HEK293 (cell line): ENCODE data around the gene CUTC.

Experiments used
- CTCF ChIA-PET: fragments of 350-600 bp; formaldehyde crosslinking; extraction: SDS; loops from one replicate; lab custom pipeline; 2021; ENCODE audit warnings: antibody characterized with exemption; lab: Yijun Ruan, JAX
- POLR2A ChIA-PET: fragments of 300-600 bp; formaldehyde crosslinking; extraction: SDS; loops from one replicate; lab custom pipeline; 2020; ENCODE audit warnings: antibody characterized with exemption, inconsistent platforms; lab: Yijun Ruan, JAX
- H3K27ac ChIP-seq: fragments of 200-500 bp; sonication (Bioruptor generic); 2 replicates; pipeline ENCODE4 v1.5.1; 2014; ENCODE audit warnings: low read depth, low read length, control low read depth, inconsistent platforms; ENCODE audit errors: extremely low read depth
- H3K36me3 ChIP-seq, 2 experiments: fragments of 200-500 bp in 1 of 2; sonication (Bioruptor generic) in 1 of 2; 1 replicate in 1 of 2; 2 replicates in 1 of 2; pipeline ENCODE4 v1.5.1; 2014 to 2017; ENCODE audit warnings: inconsistent platforms in 2 of 2, low read length in 2 of 2; ENCODE audit not compliant: control insufficient read depth in 2 of 2, insufficient read depth in 1 of 2
- H3K4me1 ChIP-seq: fragments of 200-500 bp; sonication (Bioruptor generic); 2 replicates; pipeline ENCODE4 v1.5.1; 2014; ENCODE audit warnings: mild to moderate bottlenecking, low read length, inconsistent platforms; ENCODE audit not compliant: control insufficient read depth, insufficient read depth
- H3K4me3 ChIP-seq: 2 replicates; pipeline ENCODE4 v1.5.1; 2011; ENCODE audit warnings: low read depth, mild to moderate bottlenecking, control low read depth, low read length, moderate library complexity
- H3K9me3 ChIP-seq: fragments of 200-500 bp; sonication (Bioruptor generic); 2 replicates; pipeline ENCODE4 v1.5.1; 2014; ENCODE audit warnings: low read depth, low read length, inconsistent platforms; ENCODE audit not compliant: control insufficient read depth, insufficient read depth
- BCL11B ChIP-seq: fragments of 450-650 bp; formaldehyde crosslinking; IDR thresholded peaks from 2 replicates; pipeline ENCODE4 v1.5.1; 2016; ENCODE audit warnings: low read depth, missing biosample characterization, missing genetic modification characterization
- KLF1 ChIP-seq: fragments of 450-650 bp; formaldehyde crosslinking; IDR thresholded peaks from 2 replicates; pipeline ENCODE4 v1.5.1; 2016; ENCODE audit warnings: missing biosample characterization, missing genetic modification characterization
- KLF10 ChIP-seq: fragments of 450-650 bp; IDR thresholded peaks from 2 replicates; pipeline ENCODE4 v1.5.1; 2018; ENCODE audit warnings: missing biosample characterization, mild to moderate bottlenecking, missing genetic modification characterization
- SETDB1 ChIP-seq: IDR thresholded peaks from one replicate; pipeline ENCODE4 v1.6.1; 2017; ENCODE audit warnings: mild to moderate bottlenecking, low read length, moderate library complexity, mixed read lengths; ENCODE audit not compliant: insufficient read length
- SP2 ChIP-seq: fragments of 450-650 bp; formaldehyde crosslinking; IDR thresholded peaks from 2 replicates; pipeline ENCODE4 v1.5.1; 2016; ENCODE audit warnings: missing biosample characterization, missing genetic modification characterization
- TCF7L2 ChIP-seq: IDR thresholded peaks from 2 replicates; pipeline ENCODE4 v1.6.1; 2011; ENCODE audit warnings: low read depth, mild to moderate bottlenecking, inconsistent platforms, low read length, moderate library complexity, borderline replicate concordance
- ZBTB20 ChIP-seq: fragments of 450-650 bp; formaldehyde crosslinking; IDR thresholded peaks from 2 replicates; pipeline ENCODE4 v1.5.1; 2016; ENCODE audit warnings: missing biosample characterization, missing genetic modification characterization
- ZEB2 ChIP-seq: fragments of 450-650 bp; formaldehyde crosslinking; IDR thresholded peaks from 2 replicates; pipeline ENCODE4 v1.5.1; 2016; ENCODE audit warnings: missing biosample characterization, missing genetic modification characterization
- ZNF133 ChIP-seq: fragments of 450-650 bp; formaldehyde crosslinking; IDR thresholded peaks from 2 replicates; pipeline ENCODE4 v1.5.1; 2016; ENCODE audit warnings: missing biosample characterization, missing genetic modification characterization
- ZNF174 ChIP-seq: fragments of 450-650 bp; formaldehyde crosslinking; IDR thresholded peaks from 2 replicates; pipeline ENCODE4 v1.5.0; 2017; ENCODE audit warnings: missing biosample characterization, mild to moderate bottlenecking, missing genetic modification characterization
- ZNF391 ChIP-seq: fragments of 450-650 bp; formaldehyde crosslinking; IDR thresholded peaks from 2 replicates; pipeline ENCODE4 v1.5.1; 2016; ENCODE audit warnings: low read depth, missing biosample characterization, missing genetic modification characterization, borderline replicate concordance
- ZNF561 ChIP-seq: fragments of 450-650 bp; IDR thresholded peaks from 2 replicates; pipeline ENCODE4 v1.5.1; 2018; ENCODE audit warnings: missing biosample characterization, missing genetic modification characterization, borderline replicate concordance
- ZNF626 ChIP-seq: fragments of 450-650 bp; sonication (Bioruptor Pico); formaldehyde crosslinking; IDR thresholded peaks from 2 replicates; pipeline ENCODE4 v1.5.1; 2018; ENCODE audit warnings: missing biosample characterization, missing genetic modification characterization, inconsistent platforms
- ZNF707 ChIP-seq: fragments of 450-650 bp; formaldehyde crosslinking; IDR thresholded peaks from 2 replicates; pipeline ENCODE4 v1.5.1; 2016; ENCODE audit warnings: missing biosample characterization, missing genetic modification characterization
- TF ChIP-seq, protein P1 (sequence below): fragments of 450-650 bp; formaldehyde crosslinking; IDR thresholded peaks from 2 replicates; pipeline ENCODE4 v1.5.1; 2016; ENCODE audit warnings: missing biosample characterization, missing genetic modification characterization
- TF ChIP-seq, protein P2 (sequence below): sonication (generic); formaldehyde crosslinking; IDR thresholded peaks from 2 replicates; pipeline ENCODE4 v1.8.1; 2022; ENCODE audit warnings: mild to moderate bottlenecking, moderate library complexity, missing genetic modification reagents
- TF ChIP-seq, protein P3 (sequence below): fragments of 450-650 bp; formaldehyde crosslinking; IDR thresholded peaks from 2 replicates; pipeline ENCODE4 v1.5.1; 2017; ENCODE audit warnings: missing biosample characterization, mild to moderate bottlenecking, missing genetic modification characterization, moderate library complexity
- TF ChIP-seq, protein P4 (sequence below): IDR thresholded peaks from 2 replicates; pipeline ENCODE4 v1.6.1; 2011; ENCODE audit warnings: mild to moderate bottlenecking, low read depth, low read length, borderline replicate concordance
- TF ChIP-seq, protein P5 (sequence below): fragments of 450-650 bp; formaldehyde crosslinking; IDR thresholded peaks from 2 replicates; pipeline ENCODE4 v1.5.1; 2016; ENCODE audit warnings: missing biosample characterization, missing genetic modification characterization
- TF ChIP-seq, protein P6 (sequence below): fragments of 450-650 bp; formaldehyde crosslinking; IDR thresholded peaks from 2 replicates; pipeline ENCODE4 v1.5.1; 2017; ENCODE audit warnings: missing biosample characterization, missing genetic modification characterization

Gene CUTC, protein sequence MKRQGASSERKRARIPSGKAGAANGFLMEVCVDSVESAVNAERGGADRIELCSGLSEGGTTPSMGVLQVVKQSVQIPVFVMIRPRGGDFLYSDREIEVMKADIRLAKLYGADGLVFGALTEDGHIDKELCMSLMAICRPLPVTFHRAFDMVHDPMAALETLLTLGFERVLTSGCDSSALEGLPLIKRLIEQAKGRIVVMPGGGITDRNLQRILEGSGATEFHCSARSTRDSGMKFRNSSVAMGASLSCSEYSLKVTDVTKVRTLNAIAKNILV

DNA sequence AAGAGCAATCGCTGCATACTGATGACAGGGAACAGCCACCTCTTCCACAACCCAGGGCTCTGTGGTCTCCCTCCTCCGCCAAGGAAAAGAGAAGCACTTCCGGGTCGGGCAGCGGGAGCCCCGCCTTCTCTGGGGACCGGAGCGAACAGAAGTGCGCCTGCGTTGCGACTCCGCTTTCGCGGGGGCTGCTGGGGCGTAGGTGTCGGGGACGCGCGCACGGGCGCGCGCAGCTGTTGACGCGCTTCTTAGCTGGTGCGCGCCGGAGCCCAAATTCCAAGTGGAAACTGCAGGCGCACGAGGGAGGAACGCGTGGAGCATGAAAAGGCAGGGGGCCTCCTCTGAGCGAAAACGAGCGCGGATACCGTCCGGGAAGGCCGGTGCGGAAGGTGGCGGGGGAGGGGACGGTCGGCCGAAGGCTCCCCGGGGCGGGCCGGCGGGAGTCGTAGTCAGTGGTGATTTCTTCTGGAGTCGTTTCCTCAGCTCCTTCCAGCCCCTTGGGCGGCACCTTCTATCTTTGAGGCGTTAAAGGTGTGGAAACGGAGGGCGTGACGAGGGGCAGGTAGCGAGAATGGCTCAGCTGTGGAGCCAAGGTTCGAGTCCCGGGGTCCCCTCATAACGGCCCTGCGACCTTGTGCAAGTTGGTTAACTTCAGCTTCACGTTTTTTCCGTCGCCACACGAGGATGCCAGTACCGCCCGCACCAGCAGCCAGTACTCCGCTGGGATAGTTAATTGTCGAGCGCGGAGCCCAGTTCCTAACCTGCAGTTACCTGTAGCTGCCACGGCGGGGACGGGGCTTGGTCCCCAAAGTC is at the start of gene CUTC, which contains the start of gene COX15:
TSS of gene CUTC (plus strand) at position 202 of the 810 bp plus-strand sequence. CDS start at position 317, 115 bp downstream.
TSS of gene COX15 (minus strand) at position 95 of the 810 bp plus-strand sequence. CDS start at position 17, 78 bp downstream.
- POLR2A ChIA-PET, result interaction anchor here (0.9 to 2.7 kb wide), 15 partner anchors 8 to 302 kb away, joined by 3 to 13 read pairs (median 3); partner anchors contain the start of genes ENTPD7, GOT1 and SLC25A28
- peak within 1 kb of the TSS; percentile 61 for H3K27ac ChIP-seq
- CTCF ChIA-PET, result interaction anchor here (0.6 to 1.9 kb wide), 13 partner anchors 9 to 329 kb away, joined by 3 to 9 read pairs (median 4); partner anchors contain the start of genes DNMBP and ENTPD7
- H3K36me3 ChIP-seq, result peaks cover 19 to 42% of the 10 kb centered on the region in 2 experiments
- H3K9me3 ChIP-seq, result no peaks in the 10 kb centered on the region
- peak within 1 kb of the TSS; percentile 99 for H3K4me3 ChIP-seq
- no peaks in the 10 kb centered on the region for H3K4me1 ChIP-seq
- TF ChIP-seq, protein P1, sequence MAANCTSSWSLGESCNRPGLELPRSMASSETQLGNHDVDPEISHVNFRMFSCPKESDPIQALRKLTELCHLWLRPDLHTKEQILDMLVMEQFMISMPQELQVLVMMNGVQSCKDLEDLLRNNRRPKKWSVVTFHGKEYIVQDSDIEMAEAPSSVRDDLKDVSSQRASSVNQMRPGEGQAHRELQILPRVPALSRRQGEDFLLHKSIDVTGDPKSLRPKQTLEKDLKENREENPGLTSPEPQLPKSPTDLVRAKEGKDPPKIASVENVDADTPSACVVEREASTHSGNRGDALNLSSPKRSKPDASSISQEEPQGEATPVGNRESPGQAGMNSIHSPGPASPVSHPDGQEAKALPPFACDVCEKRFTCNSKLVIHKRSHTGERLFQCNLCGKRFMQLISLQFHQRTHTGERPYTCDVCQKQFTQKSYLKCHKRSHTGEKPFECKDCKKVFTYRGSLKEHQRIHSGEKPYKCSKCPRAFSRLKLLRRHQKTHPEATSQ (tag by site-specific recombination), result no peak
- TF ChIP-seq, protein P2, sequence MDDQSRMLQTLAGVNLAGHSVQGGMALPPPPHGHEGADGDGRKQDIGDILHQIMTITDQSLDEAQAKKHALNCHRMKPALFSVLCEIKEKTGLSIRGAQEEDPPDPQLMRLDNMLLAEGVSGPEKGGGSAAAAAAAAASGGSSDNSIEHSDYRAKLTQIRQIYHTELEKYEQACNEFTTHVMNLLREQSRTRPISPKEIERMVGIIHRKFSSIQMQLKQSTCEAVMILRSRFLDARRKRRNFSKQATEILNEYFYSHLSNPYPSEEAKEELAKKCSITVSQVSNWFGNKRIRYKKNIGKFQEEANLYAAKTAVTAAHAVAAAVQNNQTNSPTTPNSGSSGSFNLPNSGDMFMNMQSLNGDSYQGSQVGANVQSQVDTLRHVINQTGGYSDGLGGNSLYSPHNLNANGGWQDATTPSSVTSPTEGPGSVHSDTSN (CRISPR knock-in tag), result peak; percentile 61; the same call in 1 of the 2 replicates
- TF ChIP-seq KLF10 (tag by site-specific recombination) (no peak), KLF1 (peak; percentile 61; the same call in 1 of the 2 replicates), BCL11B (tag by site-specific recombination) (no peak), SETDB1 (no peak), ZNF391 (no peak), ZNF174 (tag by site-specific recombination) (no peak), ZNF626 (no peak), ZBTB20 (tag by site-specific recombination) (peak; percentile 92), ZEB2 (tag by site-specific recombination) (peak; percentile 55; the same call in 1 of the 2 replicates), SP2 (tag by site-specific recombination) (peak; percentile 85), ZNF561 (tag by site-specific recombination) (no peak; the same call in 1 of the 2 replicates), ZNF707 (no peak), TCF7L2 (no peak), ZNF133 (no peak)
- TF ChIP-seq, protein P3, sequence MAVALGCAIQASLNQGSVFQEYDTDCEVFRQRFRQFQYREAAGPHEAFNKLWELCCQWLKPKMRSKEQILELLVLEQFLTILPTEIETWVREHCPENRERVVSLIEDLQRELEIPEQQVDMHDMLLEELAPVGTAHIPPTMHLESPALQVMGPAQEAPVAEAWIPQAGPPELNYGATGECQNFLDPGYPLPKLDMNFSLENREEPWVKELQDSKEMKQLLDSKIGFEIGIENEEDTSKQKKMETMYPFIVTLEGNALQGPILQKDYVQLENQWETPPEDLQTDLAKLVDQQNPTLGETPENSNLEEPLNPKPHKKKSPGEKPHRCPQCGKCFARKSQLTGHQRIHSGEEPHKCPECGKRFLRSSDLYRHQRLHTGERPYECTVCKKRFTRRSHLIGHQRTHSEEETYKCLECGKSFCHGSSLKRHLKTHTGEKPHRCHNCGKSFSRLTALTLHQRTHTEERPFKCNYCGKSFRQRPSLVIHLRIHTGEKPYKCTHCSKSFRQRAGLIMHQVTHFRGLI (tag by site-specific recombination), result peak; percentile 62; the same call in 1 of the 2 replicates
- TF ChIP-seq, protein P4, sequence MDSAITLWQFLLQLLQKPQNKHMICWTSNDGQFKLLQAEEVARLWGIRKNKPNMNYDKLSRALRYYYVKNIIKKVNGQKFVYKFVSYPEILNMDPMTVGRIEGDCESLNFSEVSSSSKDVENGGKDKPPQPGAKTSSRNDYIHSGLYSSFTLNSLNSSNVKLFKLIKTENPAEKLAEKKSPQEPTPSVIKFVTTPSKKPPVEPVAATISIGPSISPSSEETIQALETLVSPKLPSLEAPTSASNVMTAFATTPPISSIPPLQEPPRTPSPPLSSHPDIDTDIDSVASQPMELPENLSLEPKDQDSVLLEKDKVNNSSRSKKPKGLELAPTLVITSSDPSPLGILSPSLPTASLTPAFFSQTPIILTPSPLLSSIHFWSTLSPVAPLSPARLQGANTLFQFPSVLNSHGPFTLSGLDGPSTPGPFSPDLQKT, result no peak
- TF ChIP-seq, protein P5, sequence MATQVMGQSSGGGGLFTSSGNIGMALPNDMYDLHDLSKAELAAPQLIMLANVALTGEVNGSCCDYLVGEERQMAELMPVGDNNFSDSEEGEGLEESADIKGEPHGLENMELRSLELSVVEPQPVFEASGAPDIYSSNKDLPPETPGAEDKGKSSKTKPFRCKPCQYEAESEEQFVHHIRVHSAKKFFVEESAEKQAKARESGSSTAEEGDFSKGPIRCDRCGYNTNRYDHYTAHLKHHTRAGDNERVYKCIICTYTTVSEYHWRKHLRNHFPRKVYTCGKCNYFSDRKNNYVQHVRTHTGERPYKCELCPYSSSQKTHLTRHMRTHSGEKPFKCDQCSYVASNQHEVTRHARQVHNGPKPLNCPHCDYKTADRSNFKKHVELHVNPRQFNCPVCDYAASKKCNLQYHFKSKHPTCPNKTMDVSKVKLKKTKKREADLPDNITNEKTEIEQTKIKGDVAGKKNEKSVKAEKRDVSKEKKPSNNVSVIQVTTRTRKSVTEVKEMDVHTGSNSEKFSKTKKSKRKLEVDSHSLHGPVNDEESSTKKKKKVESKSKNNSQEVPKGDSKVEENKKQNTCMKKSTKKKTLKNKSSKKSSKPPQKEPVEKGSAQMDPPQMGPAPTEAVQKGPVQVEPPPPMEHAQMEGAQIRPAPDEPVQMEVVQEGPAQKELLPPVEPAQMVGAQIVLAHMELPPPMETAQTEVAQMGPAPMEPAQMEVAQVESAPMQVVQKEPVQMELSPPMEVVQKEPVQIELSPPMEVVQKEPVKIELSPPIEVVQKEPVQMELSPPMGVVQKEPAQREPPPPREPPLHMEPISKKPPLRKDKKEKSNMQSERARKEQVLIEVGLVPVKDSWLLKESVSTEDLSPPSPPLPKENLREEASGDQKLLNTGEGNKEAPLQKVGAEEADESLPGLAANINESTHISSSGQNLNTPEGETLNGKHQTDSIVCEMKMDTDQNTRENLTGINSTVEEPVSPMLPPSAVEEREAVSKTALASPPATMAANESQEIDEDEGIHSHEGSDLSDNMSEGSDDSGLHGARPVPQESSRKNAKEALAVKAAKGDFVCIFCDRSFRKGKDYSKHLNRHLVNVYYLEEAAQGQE (tag by site-specific recombination), result no peak
- TF ChIP-seq, protein P6, sequence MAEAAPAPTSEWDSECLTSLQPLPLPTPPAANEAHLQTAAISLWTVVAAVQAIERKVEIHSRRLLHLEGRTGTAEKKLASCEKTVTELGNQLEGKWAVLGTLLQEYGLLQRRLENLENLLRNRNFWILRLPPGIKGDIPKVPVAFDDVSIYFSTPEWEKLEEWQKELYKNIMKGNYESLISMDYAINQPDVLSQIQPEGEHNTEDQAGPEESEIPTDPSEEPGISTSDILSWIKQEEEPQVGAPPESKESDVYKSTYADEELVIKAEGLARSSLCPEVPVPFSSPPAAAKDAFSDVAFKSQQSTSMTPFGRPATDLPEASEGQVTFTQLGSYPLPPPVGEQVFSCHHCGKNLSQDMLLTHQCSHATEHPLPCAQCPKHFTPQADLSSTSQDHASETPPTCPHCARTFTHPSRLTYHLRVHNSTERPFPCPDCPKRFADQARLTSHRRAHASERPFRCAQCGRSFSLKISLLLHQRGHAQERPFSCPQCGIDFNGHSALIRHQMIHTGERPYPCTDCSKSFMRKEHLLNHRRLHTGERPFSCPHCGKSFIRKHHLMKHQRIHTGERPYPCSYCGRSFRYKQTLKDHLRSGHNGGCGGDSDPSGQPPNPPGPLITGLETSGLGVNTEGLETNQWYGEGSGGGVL (tag by site-specific recombination), result peak; percentile 12; the same call in 1 of the 2 replicates
